BJ (cell line): ENCODE data around the gene VASN. TPM values are rescaled to one million over a fixed set of nuclear protein-coding genes. Genes with fewer than 3 reads are reported as not detected.

ENCODE experiments used
- CTCF ChIA-PET: fragments of 350-600 bp; formaldehyde crosslinking; extraction: SDS; loops from one replicate; lab custom pipeline; 2021; ENCODE audit warnings: antibody characterized with exemption, inconsistent platforms; lab: Yijun Ruan, JAX
- POLR2A ChIA-PET: fragments of 300-600 bp; sonication (Branson Sonifier 250); formaldehyde crosslinking; extraction: SDS; loops from one replicate; lab custom pipeline; 2021; ENCODE audit warnings: antibody characterized with exemption; lab: Charles Lee
- DNase-seq: peaks from one replicate; pipeline ENCODE4 v3.0.0-alpha.2; 2011; ENCODE audit warnings: low read depth
- H3K27me3 ChIP-seq: 2 replicates; pipeline ENCODE4 v1.6.0; 2011; ENCODE audit warnings: low read length; ENCODE audit not compliant: control insufficient read depth, insufficient read depth
- H3K36me3 ChIP-seq: 2 replicates; pipeline ENCODE4 v1.5.1; 2011; ENCODE audit warnings: low read length; ENCODE audit not compliant: control insufficient read depth, insufficient read depth
- H3K4me3 ChIP-seq: 2 replicates; pipeline ENCODE4 v1.5.1; 2011; ENCODE audit warnings: low read depth, mild to moderate bottlenecking, control low read depth, low read length
- polyA plus RNA-seq: library from polyadenylated mRNA; depleted of rRNA; stranded (reverse); fragments of >200 nt; gene quantifications from 2 replicates; pipeline ENCODE4 v1.2.3, GENCODE V29; 2011
- TF ChIP-seq, protein P1 (sequence below): IDR thresholded peaks from 2 replicates; pipeline ENCODE4 v1.5.1; 2011; ENCODE audit warnings: low read depth, mild to moderate bottlenecking, control low read depth, inconsistent platforms, low read length, moderate library complexity; ENCODE audit not compliant: insufficient read depth

Gene VASN
- polyA plus RNA-seq, 1 experiment, result 71.6 TPM

GRCh38 chr16:4345836-4346781 lies 25.5 kb upstream of the VASN start:
- CTCF ChIA-PET, result interaction anchor here (0.9 to 2.5 kb wide), 6 partner anchors 17 to 480 kb away, joined by 3 to 10 read pairs (median 4); no protein-coding TSS in a partner anchor

GRCh38 chr16:4347010-4347409 lies 24.6 kb upstream of the VASN start:
- ChIA-PET CTCF (interaction anchor here (0.9 to 2.5 kb wide), 7 partner anchors 13 to 481 kb away, joined by 3 to 10 read pairs (median 3); no protein-coding TSS in a partner anchor), POLR2A (no interaction called here)
- DNase-seq, result no peak
- H3K4me3 ChIP-seq, result no peak overlapping the region
- H3K27me3 ChIP-seq, result no peaks in the 10 kb centered on the region
- TF ChIP-seq, protein P1, sequence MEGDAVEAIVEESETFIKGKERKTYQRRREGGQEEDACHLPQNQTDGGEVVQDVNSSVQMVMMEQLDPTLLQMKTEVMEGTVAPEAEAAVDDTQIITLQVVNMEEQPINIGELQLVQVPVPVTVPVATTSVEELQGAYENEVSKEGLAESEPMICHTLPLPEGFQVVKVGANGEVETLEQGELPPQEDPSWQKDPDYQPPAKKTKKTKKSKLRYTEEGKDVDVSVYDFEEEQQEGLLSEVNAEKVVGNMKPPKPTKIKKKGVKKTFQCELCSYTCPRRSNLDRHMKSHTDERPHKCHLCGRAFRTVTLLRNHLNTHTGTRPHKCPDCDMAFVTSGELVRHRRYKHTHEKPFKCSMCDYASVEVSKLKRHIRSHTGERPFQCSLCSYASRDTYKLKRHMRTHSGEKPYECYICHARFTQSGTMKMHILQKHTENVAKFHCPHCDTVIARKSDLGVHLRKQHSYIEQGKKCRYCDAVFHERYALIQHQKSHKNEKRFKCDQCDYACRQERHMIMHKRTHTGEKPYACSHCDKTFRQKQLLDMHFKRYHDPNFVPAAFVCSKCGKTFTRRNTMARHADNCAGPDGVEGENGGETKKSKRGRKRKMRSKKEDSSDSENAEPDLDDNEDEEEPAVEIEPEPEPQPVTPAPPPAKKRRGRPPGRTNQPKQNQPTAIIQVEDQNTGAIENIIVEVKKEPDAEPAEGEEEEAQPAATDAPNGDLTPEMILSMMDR, result no peak
- peaks cover 2% of the 10 kb centered on the region for H3K36me3 ChIP-seq

More at GRCh38 chr16:4345836-4346781, 25.5 kb upstream of the VASN start:
- TF ChIP-seq, protein P1, result no peak
- POLR2A ChIA-PET, result no interaction called here
- Histone ChIP-seq H3K36me3 (peaks cover 4% of the 10 kb centered on the region), H3K4me3 (no peak overlapping the region), H3K27me3 (no peaks in the 10 kb centered on the region)
- DNase-seq, result no peak

DNA sequence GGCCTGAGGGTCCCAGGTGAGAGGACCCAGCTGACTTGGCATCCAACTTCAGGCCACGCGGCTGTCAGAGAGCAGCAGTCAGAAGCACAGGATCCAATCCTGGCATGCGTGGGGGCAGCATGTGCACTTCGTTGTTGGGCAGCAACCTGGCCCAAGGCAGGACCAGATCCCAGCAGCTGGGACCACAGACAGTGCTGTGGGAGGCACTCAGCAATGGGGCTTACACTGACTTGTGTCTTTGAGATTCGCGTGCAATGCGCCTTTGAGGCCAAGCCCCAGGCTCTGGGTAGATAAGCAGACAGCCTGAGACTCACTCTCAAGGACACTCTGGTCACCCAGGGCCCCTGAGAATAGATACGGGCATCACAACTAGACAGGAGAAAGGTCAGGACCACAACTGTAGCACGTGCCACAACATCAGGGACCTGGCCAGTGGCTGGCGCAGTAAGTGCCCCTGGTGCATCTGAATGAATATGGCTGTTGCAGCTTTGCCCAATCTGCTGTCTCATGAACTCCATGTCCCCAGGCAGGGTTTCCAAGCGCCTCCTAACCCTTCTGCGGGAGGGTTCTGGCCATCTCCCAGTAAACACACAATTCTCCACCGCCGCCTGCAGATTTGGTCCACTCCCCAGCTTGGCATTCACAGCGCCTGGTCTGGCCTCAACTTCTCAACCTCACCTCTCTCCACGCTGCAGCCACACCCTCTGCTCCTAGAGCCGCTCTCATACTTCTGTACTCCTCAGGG lies 23.7 kb upstream of the VASN start:
- H3K36me3 ChIP-seq, result peaks cover 2% of the 10 kb centered on the region
- no peaks in the 10 kb centered on the region for H3K27me3 ChIP-seq
- TF ChIP-seq, protein P1, result no peak
- no peak for DNase-seq
- POLR2A ChIA-PET, result no interaction called here
- no peak overlapping the region for H3K4me3 ChIP-seq
- CTCF ChIA-PET, result interaction anchor here (0.8 to 3.6 kb wide), 5 partner anchors 11 to 62 kb away, joined by 3 to 15 read pairs (median 7); no protein-coding TSS in a partner anchor

- no peaks in the 10 kb centered on the region for H3K27me3 ChIP-seq
- ChIA-PET POLR2A (no interaction called here), CTCF (interaction anchor here (1.0 to 8.6 kb wide), 7 partner anchors 9 to 95 kb away, joined by 3 to 109 read pairs (median 5); no protein-coding TSS in a partner anchor)
- DNase-seq, result no peak
- H3K36me3 ChIP-seq, result no peaks in the 10 kb centered on the region; the same call in 1 of the 2 replicates
- no peak overlapping the region for H3K4me3 ChIP-seq
- TF ChIP-seq, protein P1, result no peak
Measured at GRCh38 chr16:4349332-4349731, 22.3 kb upstream of the VASN start.

DNA sequence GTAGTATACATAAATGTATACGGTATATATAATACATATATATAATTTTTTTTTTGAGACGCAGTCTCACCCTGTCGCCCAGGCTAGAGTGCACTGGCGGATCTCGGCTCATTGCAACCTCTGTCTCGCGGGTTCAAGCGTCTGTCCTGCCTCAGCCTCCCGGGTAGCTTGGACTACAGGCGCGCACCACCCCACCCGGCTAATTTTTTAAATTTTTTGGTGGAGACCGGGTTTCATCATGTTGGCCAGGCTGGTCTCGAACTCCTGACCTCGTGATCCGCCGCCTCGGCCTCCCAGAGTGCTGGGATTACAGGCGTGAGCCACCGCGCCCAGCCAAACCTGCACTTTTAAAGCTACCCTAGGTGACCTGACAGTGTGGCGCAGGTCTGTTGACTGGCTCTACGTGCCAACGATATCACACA lies 21.3 kb upstream of the VASN start:
- POLR2A ChIA-PET, result no interaction called here
- TF ChIP-seq, protein P1, result no peak
- H3K36me3 ChIP-seq, result no peaks in the 10 kb centered on the region; the same call in 1 of the 2 replicates
- no peak for DNase-seq
- H3K27me3 ChIP-seq, result no peaks in the 10 kb centered on the region
- H3K4me3 ChIP-seq, result peak overlapping the region; percentile 91
- CTCF ChIA-PET, result interaction anchor here (0.6 to 8.6 kb wide), 10 partner anchors 9 to 157 kb away, joined by 3 to 109 read pairs (median 4); no protein-coding TSS in a partner anchor
